Parathyroid adenoma (tissue), 2 donors: ENCODE data around the gene ITPKB.

Source experiments
- H2AFZ ChIP-seq: fragments of 300-600 bp; sonication (generic); one replicate; pipeline ENCODE4 v1.7.0; 2017; ENCODE audit warnings: antibody characterized with exemption, mild to moderate bottlenecking
- H3K27ac ChIP-seq: fragments of 300-600 bp; sonication (generic); one replicate; pipeline ENCODE4 v1.7.0; 2017
- H3K27me3 ChIP-seq: fragments of 300-600 bp; sonication (generic); one replicate; pipeline ENCODE4 v1.7.0; 2017; ENCODE audit warnings: low read length; ENCODE audit not compliant: control insufficient read depth, insufficient read depth
- H3K36me3 ChIP-seq: fragments of 300-600 bp; sonication (generic); one replicate; pipeline ENCODE4 v1.7.0; 2017; ENCODE audit warnings: low read length; ENCODE audit not compliant: control insufficient read depth, insufficient read depth
- H3K4me1 ChIP-seq: fragments of 300-600 bp; sonication (generic); one replicate; pipeline ENCODE4 v1.7.0; 2017; ENCODE audit warnings: control low read depth
- H3K4me2 ChIP-seq: fragments of 300-600 bp; sonication (generic); one replicate; pipeline ENCODE4 v1.7.0; 2017; ENCODE audit warnings: low read length
- H3K4me3 ChIP-seq: fragments of 300-600 bp; sonication (generic); one replicate; pipeline ENCODE4 v1.7.0; 2017; ENCODE audit warnings: low read depth, low read length
- H3K79me2 ChIP-seq: fragments of 300-600 bp; sonication (generic); one replicate; pipeline ENCODE4 v1.7.0; 2017; ENCODE audit warnings: control low read depth
- H3K9ac ChIP-seq: fragments of 300-600 bp; sonication (generic); one replicate; pipeline ENCODE4 v1.7.0; 2017; ENCODE audit warnings: mild to moderate bottlenecking
- H3K9me3 ChIP-seq: fragments of 300-600 bp; sonication (generic); one replicate; pipeline ENCODE4 v1.7.0; 2017; ENCODE audit warnings: low read length; ENCODE audit not compliant: control insufficient read depth
- TF ChIP-seq, protein P1 (sequence below): fragments of 300-600 bp; sonication (generic); IDR thresholded peaks from one replicate; pipeline ENCODE4 v1.7.0; 2017; ENCODE audit warnings: antibody characterized with exemption, mild to moderate bottlenecking
- donor health status: primary hyperparathyroidism.

The ITPKB gene

GRCh38 chr1:226656601-226657277, 82.3 kb downstream of the ITPKB start:
- no peak overlapping the region for H3K4me3 ChIP-seq
- H3K4me2 ChIP-seq, result no peak overlapping the region
- H3K79me2 ChIP-seq, result peaks cover 2% of the 10 kb centered on the region
- TF ChIP-seq, protein P1, sequence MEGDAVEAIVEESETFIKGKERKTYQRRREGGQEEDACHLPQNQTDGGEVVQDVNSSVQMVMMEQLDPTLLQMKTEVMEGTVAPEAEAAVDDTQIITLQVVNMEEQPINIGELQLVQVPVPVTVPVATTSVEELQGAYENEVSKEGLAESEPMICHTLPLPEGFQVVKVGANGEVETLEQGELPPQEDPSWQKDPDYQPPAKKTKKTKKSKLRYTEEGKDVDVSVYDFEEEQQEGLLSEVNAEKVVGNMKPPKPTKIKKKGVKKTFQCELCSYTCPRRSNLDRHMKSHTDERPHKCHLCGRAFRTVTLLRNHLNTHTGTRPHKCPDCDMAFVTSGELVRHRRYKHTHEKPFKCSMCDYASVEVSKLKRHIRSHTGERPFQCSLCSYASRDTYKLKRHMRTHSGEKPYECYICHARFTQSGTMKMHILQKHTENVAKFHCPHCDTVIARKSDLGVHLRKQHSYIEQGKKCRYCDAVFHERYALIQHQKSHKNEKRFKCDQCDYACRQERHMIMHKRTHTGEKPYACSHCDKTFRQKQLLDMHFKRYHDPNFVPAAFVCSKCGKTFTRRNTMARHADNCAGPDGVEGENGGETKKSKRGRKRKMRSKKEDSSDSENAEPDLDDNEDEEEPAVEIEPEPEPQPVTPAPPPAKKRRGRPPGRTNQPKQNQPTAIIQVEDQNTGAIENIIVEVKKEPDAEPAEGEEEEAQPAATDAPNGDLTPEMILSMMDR, result no peak
- peak overlapping the region; percentile 3 for H2AFZ ChIP-seq
- no peak overlapping the region for H3K27ac ChIP-seq
- H3K27me3 ChIP-seq, result no peaks in the 10 kb centered on the region
- H3K4me1 ChIP-seq, result peaks cover 10% of the 10 kb centered on the region
- no peaks in the 10 kb centered on the region for H3K9me3 ChIP-seq
- H3K36me3 ChIP-seq, result no peaks in the 10 kb centered on the region
- H3K9ac ChIP-seq, result no peak overlapping the region

DNA sequence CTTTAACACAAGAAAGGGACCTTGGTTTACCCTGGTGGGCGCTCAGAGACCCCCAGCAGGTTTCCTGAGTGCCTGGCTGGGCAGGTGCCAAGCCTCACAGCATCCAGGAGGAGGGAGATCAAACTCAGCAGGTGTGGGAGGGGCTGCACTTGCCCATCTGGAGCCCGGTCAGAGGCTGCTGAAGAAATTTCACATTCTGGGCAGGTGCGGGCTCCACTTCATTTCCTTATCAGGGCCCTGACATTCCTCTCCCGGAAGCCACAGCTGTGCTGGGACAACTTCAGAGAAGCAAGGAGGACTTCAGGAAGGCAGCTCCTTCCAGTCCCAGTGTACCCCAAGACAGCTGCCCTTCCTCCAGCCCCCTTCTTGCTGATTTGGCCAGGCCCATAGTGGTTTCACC, 82.9 kb downstream of the ITPKB start:
- Histone ChIP-seq H3K4me1 (peaks cover 10% of the 10 kb centered on the region), H3K4me3 (no peak overlapping the region), H3K9ac (no peak overlapping the region), H3K79me2 (peaks cover 2% of the 10 kb centered on the region), H3K9me3 (no peaks in the 10 kb centered on the region), H2AFZ (peak overlapping the region; percentile 3), H3K36me3 (no peaks in the 10 kb centered on the region), H3K27me3 (no peaks in the 10 kb centered on the region), H3K4me2 (no peak overlapping the region), H3K27ac (no peak overlapping the region)
- TF ChIP-seq, protein P1, result no peak

GRCh38 chr1:226655251-226656163, 83.6 kb downstream of the ITPKB start:
- Histone ChIP-seq H3K9me3 (no peaks in the 10 kb centered on the region), H3K27ac (no peak overlapping the region), H3K4me1 (peaks cover 10% of the 10 kb centered on the region), H3K4me2 (no peak overlapping the region), H3K4me3 (no peak overlapping the region), H3K9ac (no peak overlapping the region), H2AFZ (no peak overlapping the region), H3K79me2 (no peaks in the 10 kb centered on the region), H3K27me3 (no peaks in the 10 kb centered on the region), H3K36me3 (no peaks in the 10 kb centered on the region)
- TF ChIP-seq, protein P1, result no peak

DNA sequence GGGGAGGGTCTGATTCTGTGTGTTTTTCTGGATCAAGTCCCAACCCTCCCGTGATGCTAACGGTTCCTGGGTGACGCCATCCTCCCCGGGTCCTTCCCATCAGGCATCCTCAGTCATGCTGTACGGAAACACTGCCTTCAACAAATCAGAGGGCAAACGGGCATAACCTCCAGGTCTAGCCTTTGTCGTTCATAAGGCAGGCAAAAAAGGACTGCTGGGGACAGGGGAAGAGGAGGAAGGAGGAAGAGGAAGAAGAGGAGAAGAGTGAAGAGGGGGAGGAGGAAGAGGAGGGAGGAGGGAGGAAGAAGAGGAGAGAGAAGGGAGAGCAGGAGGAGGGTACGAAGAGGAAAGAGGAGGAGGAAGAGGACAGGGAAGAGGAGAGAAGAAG, 84.4 kb downstream of the ITPKB start:
- H3K9me3 ChIP-seq, result no peaks in the 10 kb centered on the region
- H3K36me3 ChIP-seq, result no peaks in the 10 kb centered on the region
- no peak overlapping the region for H3K4me2 ChIP-seq
- H3K27ac ChIP-seq, result peak overlapping the region; percentile 11
- H3K27me3 ChIP-seq, result no peaks in the 10 kb centered on the region
- H2AFZ ChIP-seq, result no peak overlapping the region
- H3K9ac ChIP-seq, result no peak overlapping the region
- no peak overlapping the region for H3K4me3 ChIP-seq
- TF ChIP-seq, protein P1, result no peak
- peaks cover 10% of the 10 kb centered on the region for H3K4me1 ChIP-seq
- no peaks in the 10 kb centered on the region for H3K79me2 ChIP-seq
